Measurements from ENCODE around the gene VPS9D1.
"Not testable (repeated sequence)": the region's sequence is repeated elsewhere in the genome, so short reads cannot be mapped to it uniquely, and the experiment has no call there.

VPS9D1 gene

GRCh38 chr16:89664238-89664637 lies 56.5 kb downstream of the VPS9D1 start:
- DNase-seq (ENCODE audit: low read depth): not testable (repeated sequence)

DNA sequence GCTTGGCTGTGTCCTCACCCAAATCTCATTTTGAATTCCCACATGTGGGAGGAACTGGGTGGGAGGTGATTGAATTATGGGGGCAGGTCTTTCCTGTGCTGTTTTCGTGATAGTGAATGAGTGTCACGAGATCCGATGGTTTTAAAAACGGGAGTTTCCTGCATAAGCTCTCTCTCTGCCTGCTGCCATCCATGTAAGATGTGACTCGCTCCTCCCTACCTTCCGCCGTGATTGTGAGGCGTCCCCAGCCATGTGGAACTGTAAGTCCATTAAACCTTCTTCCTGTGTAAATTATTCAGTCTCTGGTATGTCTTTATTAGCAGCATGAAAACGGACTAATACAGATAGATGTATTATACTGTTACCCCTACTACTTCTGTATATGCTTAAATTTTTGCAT lies 59.5 kb downstream of the VPS9D1 start:
- no peak for DNase-seq (ENCODE audit: low read depth)

GRCh38 chr16:89660146-89660545 lies 60.6 kb downstream of the VPS9D1 start:
- DNase-seq (ENCODE audit: low read depth): no peak

DNA sequence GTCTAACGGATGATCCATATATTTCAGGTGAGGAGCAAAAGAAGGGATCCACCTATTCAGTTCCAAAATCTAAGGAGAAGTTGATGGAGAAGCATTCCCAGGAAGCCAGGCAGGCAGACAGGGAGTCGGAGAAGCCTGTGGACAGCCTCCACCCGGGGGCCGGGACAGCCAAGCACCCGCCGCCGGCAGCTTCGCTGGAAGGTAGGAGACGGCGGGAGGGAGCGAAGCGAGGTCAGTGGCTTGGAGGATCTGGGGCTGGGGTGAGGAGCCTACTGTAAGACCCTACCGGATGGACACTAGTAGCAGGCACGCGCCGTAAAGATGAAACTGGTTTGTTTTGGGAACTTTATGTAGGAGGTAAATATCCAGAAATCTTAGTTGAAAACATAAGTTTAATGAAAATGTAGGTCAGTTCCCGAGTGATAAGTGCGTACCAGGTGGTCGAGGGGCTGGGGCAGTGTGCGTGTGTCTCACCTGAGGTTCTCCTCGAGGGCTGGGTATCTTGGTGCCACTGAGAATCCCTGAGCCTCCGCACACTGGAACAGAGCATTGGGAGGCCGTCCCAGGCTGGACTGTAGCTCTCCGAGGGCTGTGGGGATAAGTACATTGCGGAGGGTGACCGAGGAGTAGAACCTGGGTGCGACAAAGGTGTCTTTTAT lies 62.3 kb downstream of the VPS9D1 start:
- DNase-seq (ENCODE audit: low read depth): no peak

GRCh38 chr16:89657442-89658220 lies 63.1 kb downstream of the VPS9D1 start, which contains the start of the genes CHMP1A and SPATA33:
TSS of gene CHMP1A (minus strand) at chr16:89657708. CDS start at chr16:89657588, 120 bp downstream.
TSS of gene SPATA33 (plus strand) at chr16:89657836. CDS start at chr16:89657912, 76 bp downstream.
- peak; percentile 85 for DNase-seq (ENCODE audit: low read depth)
